Ishikawa (cell line): Measurements from ENCODE around the gene CHN2.

Experiments
- CEBPB ChIP-seq: IDR thresholded peaks from 2 replicates; pipeline ENCODE4 v1.6.1; 2012
- CREB1 ChIP-seq: IDR thresholded peaks from 2 replicates; pipeline ENCODE4 v1.6.1; 2012; ENCODE audit warnings: low read depth
- EGR1 ChIP-seq: IDR thresholded peaks from 2 replicates; pipeline ENCODE4 v1.6.1; 2012
- EP300 ChIP-seq: IDR thresholded peaks from 2 replicates; pipeline ENCODE4 v1.6.1; 2012; ENCODE audit warnings: borderline replicate concordance
- FOXM1 ChIP-seq: IDR thresholded peaks from 2 replicates; pipeline ENCODE4 v1.6.1; 2012; ENCODE audit warnings: low read depth, borderline replicate concordance
- RAD21 ChIP-seq: IDR thresholded peaks from 2 replicates; pipeline ENCODE4 v1.6.1; 2012; ENCODE audit warnings: low read depth
- TAF1 ChIP-seq: IDR thresholded peaks from 2 replicates; pipeline ENCODE4 v1.6.1; 2012; ENCODE audit warnings: low read depth, mild to moderate bottlenecking
- TEAD4 ChIP-seq: IDR thresholded peaks from 2 replicates; pipeline ENCODE4 v1.6.1; 2012
- YY1 ChIP-seq: IDR thresholded peaks from 2 replicates; pipeline ENCODE4 v1.6.1; 2012; ENCODE audit warnings: low read depth
- ZBTB7A ChIP-seq: IDR thresholded peaks from 2 replicates; pipeline ENCODE4 v1.6.1; 2012; ENCODE audit warnings: low read depth
- TF ChIP-seq, protein P1 (sequence below): IDR thresholded peaks from 2 replicates; pipeline ENCODE4 v1.6.1; 2012
- TF ChIP-seq, protein P2 (sequence below): IDR thresholded peaks from 2 replicates; pipeline ENCODE4 v1.6.1; 2012; ENCODE audit warnings: low read depth, mild to moderate bottlenecking
- TF ChIP-seq, protein P3 (sequence below): IDR thresholded peaks from 2 replicates; pipeline ENCODE4 v1.6.1; 2012

DNA sequence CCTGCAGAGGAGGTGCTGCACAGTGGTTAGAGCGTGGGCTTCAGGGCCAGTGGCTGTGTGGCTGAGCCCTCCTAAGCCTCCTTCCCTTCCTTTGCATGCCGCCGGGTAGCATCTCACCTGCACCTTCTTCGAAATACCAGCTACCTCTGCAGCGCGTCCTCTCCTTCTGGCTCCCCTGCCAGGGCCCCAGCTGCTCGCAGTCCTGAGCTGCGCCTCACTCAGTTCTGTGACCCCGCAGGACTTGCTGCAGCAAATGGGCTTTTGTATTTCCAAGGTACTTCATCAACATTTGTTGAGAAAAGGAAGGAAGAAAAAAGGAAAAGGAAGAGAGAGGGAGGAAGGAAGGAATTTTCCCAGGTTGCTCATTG, 222.3 kb downstream of the CHN2 start:
- no peak for TF ChIP-seq YY1
- TF ChIP-seq, protein P1, sequence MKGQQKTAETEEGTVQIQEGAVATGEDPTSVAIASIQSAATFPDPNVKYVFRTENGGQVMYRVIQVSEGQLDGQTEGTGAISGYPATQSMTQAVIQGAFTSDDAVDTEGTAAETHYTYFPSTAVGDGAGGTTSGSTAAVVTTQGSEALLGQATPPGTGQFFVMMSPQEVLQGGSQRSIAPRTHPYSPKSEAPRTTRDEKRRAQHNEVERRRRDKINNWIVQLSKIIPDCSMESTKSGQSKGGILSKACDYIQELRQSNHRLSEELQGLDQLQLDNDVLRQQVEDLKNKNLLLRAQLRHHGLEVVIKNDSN: no peak
- TF ChIP-seq CREB1: no peak
- no peak for TF ChIP-seq FOXM1
- TF ChIP-seq, protein P2, sequence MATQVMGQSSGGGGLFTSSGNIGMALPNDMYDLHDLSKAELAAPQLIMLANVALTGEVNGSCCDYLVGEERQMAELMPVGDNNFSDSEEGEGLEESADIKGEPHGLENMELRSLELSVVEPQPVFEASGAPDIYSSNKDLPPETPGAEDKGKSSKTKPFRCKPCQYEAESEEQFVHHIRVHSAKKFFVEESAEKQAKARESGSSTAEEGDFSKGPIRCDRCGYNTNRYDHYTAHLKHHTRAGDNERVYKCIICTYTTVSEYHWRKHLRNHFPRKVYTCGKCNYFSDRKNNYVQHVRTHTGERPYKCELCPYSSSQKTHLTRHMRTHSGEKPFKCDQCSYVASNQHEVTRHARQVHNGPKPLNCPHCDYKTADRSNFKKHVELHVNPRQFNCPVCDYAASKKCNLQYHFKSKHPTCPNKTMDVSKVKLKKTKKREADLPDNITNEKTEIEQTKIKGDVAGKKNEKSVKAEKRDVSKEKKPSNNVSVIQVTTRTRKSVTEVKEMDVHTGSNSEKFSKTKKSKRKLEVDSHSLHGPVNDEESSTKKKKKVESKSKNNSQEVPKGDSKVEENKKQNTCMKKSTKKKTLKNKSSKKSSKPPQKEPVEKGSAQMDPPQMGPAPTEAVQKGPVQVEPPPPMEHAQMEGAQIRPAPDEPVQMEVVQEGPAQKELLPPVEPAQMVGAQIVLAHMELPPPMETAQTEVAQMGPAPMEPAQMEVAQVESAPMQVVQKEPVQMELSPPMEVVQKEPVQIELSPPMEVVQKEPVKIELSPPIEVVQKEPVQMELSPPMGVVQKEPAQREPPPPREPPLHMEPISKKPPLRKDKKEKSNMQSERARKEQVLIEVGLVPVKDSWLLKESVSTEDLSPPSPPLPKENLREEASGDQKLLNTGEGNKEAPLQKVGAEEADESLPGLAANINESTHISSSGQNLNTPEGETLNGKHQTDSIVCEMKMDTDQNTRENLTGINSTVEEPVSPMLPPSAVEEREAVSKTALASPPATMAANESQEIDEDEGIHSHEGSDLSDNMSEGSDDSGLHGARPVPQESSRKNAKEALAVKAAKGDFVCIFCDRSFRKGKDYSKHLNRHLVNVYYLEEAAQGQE: no peak
- no peak for TF ChIP-seq EP300
- no peak for TF ChIP-seq CEBPB
- no peak for TF ChIP-seq RAD21
- TF ChIP-seq TAF1: no peak
- TF ChIP-seq ZBTB7A: no peak
- TF ChIP-seq EGR1: no peak
- TF ChIP-seq, protein P3, sequence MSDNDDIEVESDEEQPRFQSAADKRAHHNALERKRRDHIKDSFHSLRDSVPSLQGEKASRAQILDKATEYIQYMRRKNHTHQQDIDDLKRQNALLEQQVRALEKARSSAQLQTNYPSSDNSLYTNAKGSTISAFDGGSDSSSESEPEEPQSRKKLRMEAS: no peak
- TF ChIP-seq TEAD4: no peak
